H1 (cell line): Measurements from ENCODE around the gene ENDOU. TPM values are rescaled to one million over a fixed set of nuclear protein-coding genes. Genes with fewer than 3 reads are reported as not detected.

ENCODE experiments used
- CTCF ChIA-PET: fragments of 300-600 bp; sonication (Branson Sonifier 250); formaldehyde crosslinking; loops from one replicate; lab custom pipeline; 2021; ENCODE audit not compliant: partially characterized antibody; lab: Charles Lee
- POLR2A ChIA-PET: fragments of 300-600 bp; sonication (Branson Sonifier 250); formaldehyde crosslinking; loops from one replicate; lab custom pipeline; 2021; ENCODE audit warnings: inconsistent platforms; ENCODE audit not compliant: partially characterized antibody; lab: Charles Lee
- DNase-seq, 2 experiments: peaks; one replicate each; pipeline versions ENCODE4 v3.0.0 to v3.0.0-alpha.2; 2010 to 2022; ENCODE audit warnings: low spot score in 2 of 2, low read depth in 1 of 2, mixed read lengths in 1 of 2
- FAIRE-seq: peaks from 2 replicates; lab custom pipeline; 2011; peaks lifted over from hg19 to GRCh38; lab: Jason Lieb, UNC
- H2AFZ ChIP-seq: 2 replicates; pipeline ENCODE4 v1.8.1; 2012; ENCODE audit warnings: low read length, inconsistent platforms
- H2AK5ac ChIP-seq: 2 replicates; pipeline ENCODE4 v1.6.1; 2013; ENCODE audit warnings: low read depth, low read length
- H2BK120ac ChIP-seq: replicated peaks from 2 replicates; pipeline ENCODE3; 2013; ENCODE audit warnings: low read depth, low read length, inconsistent platforms
- H2BK12ac ChIP-seq: 2 replicates; pipeline ENCODE4 v1.6.1; 2013; ENCODE audit warnings: low read depth, low read length
- H2BK15ac ChIP-seq: 2 replicates; pipeline ENCODE4 v1.6.1; 2013; ENCODE audit warnings: low read length
- H2BK20ac ChIP-seq: 2 replicates; pipeline ENCODE4 v1.6.1; 2013; ENCODE audit warnings: low read length
- H2BK5ac ChIP-seq: 2 replicates; pipeline ENCODE4 v1.6.1; 2013; ENCODE audit warnings: low read depth, low read length
- H3K14ac ChIP-seq: 2 replicates; pipeline ENCODE4 v1.6.1; 2013; ENCODE audit warnings: inconsistent platforms; ENCODE audit not compliant: insufficient read length
- H3K18ac ChIP-seq: 2 replicates; pipeline ENCODE4 v1.6.1; 2013; ENCODE audit warnings: low read length; ENCODE audit errors: extremely low read depth
- H3K23ac ChIP-seq: 2 replicates; pipeline ENCODE4 v1.6.1; 2013; ENCODE audit warnings: inconsistent platforms; ENCODE audit not compliant: insufficient read length
- H3K23me2 ChIP-seq: 2 replicates; pipeline ENCODE4 v1.6.1; 2013; ENCODE audit warnings: low read depth, low read length
- H3K27ac ChIP-seq: 2 replicates; pipeline ENCODE4 v1.6.1; 2011; ENCODE audit warnings: low read depth, low read length, inconsistent platforms
- H3K27me3 ChIP-seq, 4 experiments: replicated peaks in 1 of 4; 1 replicate in 1 of 4; 2 replicates in 3 of 4; pipeline versions ENCODE4 v1.6.1 to v1.8.1; 2011 to 2013; ENCODE audit warnings: low read length in 3 of 4, mild to moderate bottlenecking in 3 of 4, inconsistent platforms in 2 of 4, mixed read lengths in 2 of 4, moderate library complexity in 1 of 4; ENCODE audit not compliant: control insufficient read depth in 3 of 4, insufficient read depth in 3 of 4; ENCODE audit errors: extremely low read depth in 1 of 4
- H3K36me3 ChIP-seq, 4 experiments: 2 replicates each; pipeline versions ENCODE4 v1.6.1 to v1.8.1; 2011 to 2013; ENCODE audit warnings: mild to moderate bottlenecking in 4 of 4, low read length in 3 of 4, moderate library complexity in 2 of 4, control low read depth in 1 of 4, inconsistent platforms in 1 of 4; ENCODE audit not compliant: insufficient read depth in 4 of 4, control insufficient read depth in 2 of 4
- H3K4ac ChIP-seq: replicated peaks from 2 replicates; pipeline ENCODE3; 2013; ENCODE audit warnings: low read length, low read depth, mixed read lengths, inconsistent platforms; ENCODE audit not compliant: insufficient read length
- H3K4me1 ChIP-seq, 4 experiments: replicated peaks in 1 of 4; 1 replicate in 1 of 4; 2 replicates in 3 of 4; pipeline versions ENCODE4 v1.6.1 to v1.8.1; 2011 to 2013; ENCODE audit warnings: low read length in 3 of 4, inconsistent platforms in 2 of 4, mixed read lengths in 1 of 4; ENCODE audit not compliant: insufficient read depth in 4 of 4, control insufficient read depth in 3 of 4
- H3K4me2 ChIP-seq, 2 experiments: 2 replicates each; pipeline versions ENCODE4 v1.6.1 to v1.8.1; 2011 to 2013; ENCODE audit warnings: low read depth in 2 of 2, low read length in 2 of 2, control low read depth in 1 of 2, inconsistent platforms in 1 of 2, mild to moderate bottlenecking in 1 of 2; ENCODE audit not compliant: insufficient read depth in 1 of 2
- H3K4me3 ChIP-seq, 4 experiments: fragments of 200-600, 300-600 bp in 1 of 4; sonication (generic), shearing (Covaris generic), sonication (Bioruptor Twin) in 1 of 4; 2 replicates each; pipeline versions ENCODE4 v1.5.1 to v1.8.1; 2011 to 2016; ENCODE audit warnings: low read length in 4 of 4, low read depth in 3 of 4, control low read depth in 2 of 4, inconsistent platforms in 2 of 4, mild to moderate bottlenecking in 2 of 4, mixed read lengths in 1 of 4, moderate library complexity in 1 of 4; ENCODE audit not compliant: insufficient read depth in 2 of 4; ENCODE audit errors: extremely low read depth in 1 of 4
- H3K56ac ChIP-seq: replicated peaks from 2 replicates; pipeline ENCODE3; 2013; ENCODE audit warnings: low read depth, mild to moderate bottlenecking, mixed read lengths, low read length, inconsistent platforms; ENCODE audit not compliant: insufficient read length
- H3K79me1 ChIP-seq: 2 replicates; pipeline ENCODE4 v1.6.1; 2013; ENCODE audit warnings: low read depth, low read length, control low read depth
- H3K79me2 ChIP-seq, 2 experiments: 2 replicates each; pipeline versions ENCODE4 v1.6.1 to v1.8.1; 2012 to 2013; ENCODE audit warnings: low read length in 2 of 2, mild to moderate bottlenecking in 2 of 2, inconsistent platforms in 1 of 2; ENCODE audit not compliant: insufficient read depth in 2 of 2, control insufficient read depth in 1 of 2
- H3K9ac ChIP-seq, 4 experiments: replicated peaks in 1 of 4; 1 replicate in 1 of 4; 2 replicates in 3 of 4; pipeline versions ENCODE4 v1.6.1 to v1.8.1; 2011 to 2013; ENCODE audit warnings: low read depth in 3 of 4, low read length in 3 of 4, control low read depth in 2 of 4, mild to moderate bottlenecking in 2 of 4, moderate library complexity in 2 of 4, inconsistent platforms in 1 of 4; ENCODE audit errors: extremely low read depth in 1 of 4
- H3K9me3 ChIP-seq, 2 experiments: 2 replicates each; pipeline versions ENCODE4 v1.6.1 to v1.8.1; 2012 to 2013; ENCODE audit warnings: mild to moderate bottlenecking in 2 of 2, moderate library complexity in 2 of 2, control low read depth in 1 of 2, inconsistent platforms in 1 of 2, low read depth in 1 of 2, low read length in 1 of 2, mixed read lengths in 1 of 2; ENCODE audit not compliant: insufficient read depth in 2 of 2
- H4K20me1 ChIP-seq, 2 experiments: replicated peaks in 1 of 2; 2 replicates each; pipeline versions ENCODE3 to v1.8.1; 2011 to 2013; ENCODE audit warnings: inconsistent platforms in 2 of 2, low read length in 2 of 2, mild to moderate bottlenecking in 1 of 2; ENCODE audit not compliant: insufficient read depth in 2 of 2, control insufficient read depth in 1 of 2
- H4K5ac ChIP-seq: 2 replicates; pipeline ENCODE4 v1.6.1; 2013; ENCODE audit warnings: low read length, low read depth, mixed read lengths, inconsistent platforms; ENCODE audit not compliant: insufficient read length
- H4K8ac ChIP-seq: 2 replicates; pipeline ENCODE4 v1.8.0; 2013; ENCODE audit warnings: mild to moderate bottlenecking, moderate library complexity, low read length, inconsistent platforms; ENCODE audit not compliant: insufficient read depth; ENCODE audit errors: extremely low read depth
- H4K91ac ChIP-seq: replicated peaks from 2 replicates; pipeline ENCODE3; 2013; ENCODE audit warnings: low read length, mixed read lengths, inconsistent platforms; ENCODE audit not compliant: insufficient read length
- BACH1 ChIP-seq: IDR thresholded peaks from 2 replicates; pipeline ENCODE4 v1.6.1; 2012; ENCODE audit warnings: low read length, improper control_type of control experiment
- CBX8 ChIP-seq: fragments of 300-800, 300-1000 bp; sonication (generic); IDR thresholded peaks from 2 replicates; pipeline ENCODE4 v1.7.1; 2016; ENCODE audit warnings: low read depth, low read length, borderline replicate concordance
- EGR1 ChIP-seq: IDR thresholded peaks from 2 replicates; pipeline ENCODE4 v1.6.1; 2011; ENCODE audit warnings: low read depth, low read length, borderline replicate concordance
- NRF1 ChIP-seq: IDR thresholded peaks from 2 replicates; pipeline ENCODE4 v1.6.1; 2011; ENCODE audit warnings: mild to moderate bottlenecking, low read depth, low read length, improper control_type of control experiment
- RBBP5 ChIP-seq: IDR thresholded peaks from 2 replicates; pipeline ENCODE4 v1.7.1; 2012; ENCODE audit warnings: low read depth, mild to moderate bottlenecking, inconsistent platforms, low read length, moderate library complexity, borderline replicate concordance
- TAF1 ChIP-seq: IDR thresholded peaks from 2 replicates; pipeline ENCODE4 v1.6.1; 2011; ENCODE audit warnings: mild to moderate bottlenecking, low read depth, low read length
- TCF12 ChIP-seq: IDR thresholded peaks from 2 replicates; pipeline ENCODE4 v1.6.1; 2011; ENCODE audit warnings: low read depth, mild to moderate bottlenecking, low read length
- YY1 ChIP-seq: IDR thresholded peaks from 2 replicates; pipeline ENCODE4 v1.6.1; 2011; ENCODE audit warnings: low read depth, mild to moderate bottlenecking, low read length
- WGBS, 2 experiments: shearing (Covaris generic) in 1 of 2; methylation state at CpG; one replicate each; pipeline versions ENCODE4 v1.1.6 to v1.1.7; 2013 to 2015; ENCODE audit warnings: low lambda C conversion rate in 2 of 2, mixed read lengths in 2 of 2, inconsistent platforms in 1 of 2, low coverage in 1 of 2, missing lambda C conversion rate in 1 of 2; ENCODE audit not compliant: insufficient replicate concordance in 2 of 2, insufficient coverage in 1 of 2, insufficient read length in 1 of 2; ENCODE audit errors: extremely low coverage in 1 of 2, missing lambda C conversion rate in 1 of 2; 5-methylcytosine and 5-hydroxymethylcytosine counted together
- polyA plus RNA-seq, 7 experiments: library from polyadenylated mRNA; depleted of rRNA in 3 of 7; stranded (reverse) in 5 of 7; unstranded in 2 of 7; fragments of >200 nt in 5 of 7; fragments of 200-250 nt in 2 of 7; gene quantifications; 1 replicate in 5 of 7; 2 replicates in 1 of 7; 4 replicates in 1 of 7; pipeline versions ENCODE4 v1.2.1 to v1.2.3, GENCODE V29; 2011 to 2013; ENCODE audit warnings: missing spikeins in 2 of 7, mixed read lengths in 2 of 7
- total RNA-seq: library from RNA; stranded (reverse); fragmentation: NEBNext Ultra II Directional; extraction: Animal tissue kit (Norgen Biotek cat#: 25700); gene quantifications from 2 replicates; pipeline ENCODE4 v1.2.1, GENCODE V29; 2021
- TF ChIP-seq, protein P1 (sequence below): IDR thresholded peaks from 2 replicates; pipeline ENCODE4 v1.6.1; 2011; ENCODE audit warnings: low read depth, mild to moderate bottlenecking, low read length; ENCODE audit not compliant: insufficient read depth

Gene ENDOU
- total and polyA plus RNA-seq, 2 of the 8 experiments (the other 6 are each of a cell fraction or from before 2014, with no cell fraction given): not detected

DNA sequence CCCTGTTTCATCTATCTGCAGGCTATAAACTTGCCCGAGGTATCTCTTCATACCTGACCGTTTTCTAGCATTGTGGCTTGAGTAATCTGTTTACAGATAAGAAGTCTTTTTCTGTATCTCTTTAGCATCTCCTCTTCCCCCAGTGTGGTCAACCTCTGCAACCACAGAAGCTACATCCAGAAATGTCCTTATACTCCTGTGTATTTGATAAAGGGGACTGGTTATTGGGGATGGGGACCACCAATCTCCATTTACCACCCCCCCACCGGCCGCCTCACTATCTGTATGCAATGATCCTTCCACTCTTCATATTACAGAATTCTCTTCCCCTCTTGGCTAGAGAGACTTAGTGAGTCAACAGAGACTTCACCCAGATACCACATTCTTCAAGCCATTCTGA is 16.1 kb downstream of the ENDOU start:
- FAIRE-seq: no peak
- no peak overlapping the region for H4K5ac ChIP-seq
- 0 out of 2 replicates have a peak, but pooled peaks cover under 1% of the 10 kb centered on the region for H3K79me1 ChIP-seq
- POLR2A ChIA-PET: interaction anchor here (0.5 kb wide), 1 partner anchor 30 kb away, joined by 3 read pairs; no protein-coding TSS in a partner anchor
- H3K27ac ChIP-seq: no peak overlapping the region
- H2BK20ac ChIP-seq: no peak overlapping the region
- H3K4me2 ChIP-seq: no peak overlapping the region
- no peaks in the 10 kb centered on the region for H3K9me3 ChIP-seq
- H3K4ac ChIP-seq: no peak overlapping the region
- no peak overlapping the region for H3K14ac ChIP-seq
- DNase-seq: no peak
- 87% methylated on average over 4 of the region's 4 CpGs; no CpG with 5 or more reads in 1 of the 2 experiments for WGBS, 2 experiments
- H3K56ac ChIP-seq: no peak overlapping the region
- no peak overlapping the region for H3K9ac ChIP-seq
- no peak overlapping the region for H4K8ac ChIP-seq
- H2AK5ac ChIP-seq: no peak overlapping the region
- H3K36me3 ChIP-seq: no peaks in the 10 kb centered on the region
- no peak overlapping the region for H2BK120ac ChIP-seq
- no peaks in the 10 kb centered on the region for H3K23me2 ChIP-seq
- no peak overlapping the region for H2AFZ ChIP-seq
- no peak overlapping the region for H4K91ac ChIP-seq
- H4K20me1 ChIP-seq: no peaks in the 10 kb centered on the region
- no peak overlapping the region for H3K18ac ChIP-seq
- H2BK15ac ChIP-seq: no peak overlapping the region
- H3K27me3 ChIP-seq: no peaks in the 10 kb centered on the region; a peak in 1 of 7 replicates
- CTCF ChIA-PET: interaction anchor here (1.4 to 64.6 kb wide), 4 partner anchors 25 to 70 kb away, joined by 5 to 2442 read pairs (median 233); partner anchors contain the start of genes ENDOU, RAPGEF3 and SLC48A1
- no peak overlapping the region for H2BK5ac ChIP-seq
- H2BK12ac ChIP-seq: no peak overlapping the region
- no peak overlapping the region for H3K4me3 ChIP-seq
- peaks cover 0 to 9% of the 10 kb centered on the region in 2 experiments; a peak in 2 of 4 replicates for H3K79me2 ChIP-seq
- H3K23ac ChIP-seq: no peak overlapping the region
- H3K4me1 ChIP-seq: peaks cover 0 to 3% (median 0%) of the 10 kb centered on the region in 4 experiments; a peak in 1 of 7 replicates
- TF ChIP-seq YY1 (no peak), TCF12 (no peak), BACH1 (no peak), TAF1 (no peak), CBX8 (no peak), NRF1 (no peak), EGR1 (no peak), RBBP5 (no peak)
- TF ChIP-seq, protein P1, sequence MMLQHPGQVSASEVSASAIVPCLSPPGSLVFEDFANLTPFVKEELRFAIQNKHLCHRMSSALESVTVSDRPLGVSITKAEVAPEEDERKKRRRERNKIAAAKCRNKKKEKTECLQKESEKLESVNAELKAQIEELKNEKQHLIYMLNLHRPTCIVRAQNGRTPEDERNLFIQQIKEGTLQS: no peak
